Measurements from ENCODE around the gene CLCN7. TPM values are rescaled to one million over a fixed set of nuclear protein-coding genes. Genes with fewer than 3 reads are reported as not detected.

The CLCN7 gene
- total RNA-seq, 1 donor from 2014 or later, result 53.9 TPM

DNA sequence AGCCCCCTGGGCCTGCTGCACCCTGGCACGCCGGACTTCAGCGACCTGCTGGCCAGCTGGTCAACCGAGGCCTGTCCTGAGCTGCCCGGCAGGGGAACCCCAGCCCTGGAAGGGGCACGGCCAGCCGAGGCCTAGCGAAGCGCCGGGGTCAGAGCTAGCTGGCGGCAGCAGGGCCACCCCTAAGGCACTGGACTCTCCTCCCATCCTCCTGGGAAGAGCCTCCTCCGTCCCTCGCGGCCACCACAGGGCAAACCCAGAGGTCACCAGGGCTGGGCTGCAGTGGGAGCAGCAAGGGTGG is 41.6 kb downstream of the CLCN7 start:
- intact Hi-C loops (cut with micrococcal nuclease), result no loop called here

DNA sequence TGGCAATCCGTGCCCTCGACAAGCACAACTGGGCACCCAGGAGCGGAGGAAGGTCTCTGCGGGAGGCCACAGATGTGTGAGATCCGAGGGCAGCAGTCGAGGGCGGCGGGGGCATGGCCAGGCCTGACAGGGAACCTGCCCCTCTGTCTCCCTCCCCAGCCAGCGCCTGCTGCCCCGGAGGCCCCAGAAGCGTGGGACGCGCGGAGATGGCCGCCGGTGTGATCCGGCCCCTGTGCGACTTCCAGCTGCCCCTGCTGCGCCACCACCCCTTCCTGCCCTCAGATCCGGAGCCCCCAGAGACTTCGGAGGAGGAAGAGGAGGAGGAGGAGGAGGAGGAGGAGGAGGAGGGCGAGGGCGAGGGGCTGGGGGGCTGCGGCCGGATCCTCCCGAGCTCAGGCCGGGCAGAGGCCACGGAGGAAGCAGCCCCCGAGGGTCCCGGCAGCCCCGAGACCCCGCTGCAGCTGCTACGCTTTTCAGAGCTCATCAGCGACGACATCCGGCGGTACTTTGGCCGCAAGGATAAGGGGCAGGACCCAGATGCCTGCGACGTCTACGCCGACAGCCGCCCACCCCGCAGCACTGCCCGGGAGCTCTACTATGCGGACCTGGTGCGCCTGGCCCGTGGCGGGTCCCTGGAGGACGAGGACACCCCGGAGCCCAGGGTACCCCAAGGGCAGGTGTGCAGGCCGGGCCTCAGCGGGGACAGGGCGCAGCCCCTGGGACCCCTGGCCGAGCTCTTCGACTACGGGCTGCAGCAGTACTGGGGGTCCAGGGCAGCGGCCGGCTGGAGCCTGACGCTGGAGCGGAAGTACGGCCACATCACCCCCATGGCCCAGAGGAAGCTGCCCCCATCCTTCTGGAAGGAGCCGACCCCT is 42.2 kb downstream of the CLCN7 start:
- intact Hi-C loops (cut with micrococcal nuclease), result no loop called here

GRCh38 chr16:1431497-1432270 is 43.1 kb downstream of the CLCN7 start:
- intact Hi-C loops (cut with micrococcal nuclease), result no loop called here

DNA sequence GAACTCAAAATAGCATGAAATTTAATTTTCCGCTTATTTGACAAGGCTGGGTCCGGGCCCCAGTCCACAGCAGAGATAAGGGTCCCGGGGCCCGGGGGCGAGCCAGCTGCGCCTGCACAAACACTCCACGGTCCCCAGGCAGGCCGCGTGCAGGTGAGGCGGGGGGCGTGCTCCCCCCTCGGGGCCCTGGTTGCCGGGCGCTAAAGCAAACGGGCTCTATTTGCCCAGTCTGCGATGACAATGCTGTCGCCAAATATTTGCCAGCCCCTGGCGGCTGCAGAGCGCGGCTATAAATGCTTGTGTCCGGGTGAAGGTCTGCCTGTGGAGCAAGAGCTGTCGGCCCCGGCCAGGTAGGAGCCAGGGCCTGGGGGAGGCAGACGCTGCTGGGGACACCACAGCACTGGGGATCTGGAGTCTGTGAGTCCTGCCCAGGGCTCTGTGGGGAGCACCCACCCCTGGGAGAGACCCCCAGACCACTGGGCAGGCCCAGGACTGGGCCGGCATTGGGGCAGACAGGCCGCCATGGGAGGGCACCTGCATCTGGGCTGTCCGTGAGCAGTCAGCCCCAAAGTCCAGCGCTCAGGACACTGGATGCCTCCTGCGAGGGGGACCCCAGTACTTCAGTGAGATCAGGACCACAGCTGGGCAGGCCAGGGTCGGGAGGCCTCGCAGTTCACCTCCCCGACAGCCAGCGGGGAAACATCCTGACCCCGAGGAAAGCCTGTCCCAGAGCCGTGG is 43.9 kb downstream of the CLCN7 start, which contains the start of gene PERCC1:
Gene PERCC1, plus strand, starts transcription at position 320 of the 738 bp plus-strand sequence. CDS start 1,516 bp downstream, outside the sequence.
- intact Hi-C loops (cut with micrococcal nuclease), result no loop called here

GRCh38 chr16:1430214-1430758 is 44.5 kb downstream of the CLCN7 start:
- intact Hi-C loops (cut with micrococcal nuclease), result no loop called here

- intact Hi-C loops (cut with micrococcal nuclease), result no loop called here
Measured at GRCh38 chr16:1429631-1430030, 45.2 kb downstream of the CLCN7 start.

DNA sequence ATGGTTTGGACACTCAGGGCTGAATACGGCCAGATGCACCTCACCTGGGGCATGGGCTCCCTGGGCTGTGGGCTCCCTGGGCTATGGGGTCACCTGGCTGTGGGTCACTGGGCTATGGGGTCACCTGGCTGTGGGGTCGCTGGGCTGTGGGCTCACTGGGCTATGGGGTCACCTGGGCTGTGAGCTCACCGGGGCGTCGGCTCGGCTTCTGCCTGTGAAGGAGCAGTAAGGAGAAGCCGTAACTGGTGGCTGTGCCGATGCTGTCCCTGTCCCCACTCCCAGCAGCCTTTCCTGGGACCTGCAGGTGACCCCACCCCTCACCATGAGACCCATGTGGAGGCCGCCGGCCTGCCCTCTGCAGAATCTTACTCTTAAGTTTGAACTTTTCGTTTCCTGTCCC is 45.8 kb downstream of the CLCN7 start:
- intact Hi-C loops (cut with micrococcal nuclease), result no loop called here

- intact Hi-C loops (cut with micrococcal nuclease), result no loop called here
Measured at GRCh38 chr16:1428511-1428910, 46.3 kb downstream of the CLCN7 start.

GRCh38 chr16:1427473-1428461 is 47.1 kb downstream of the CLCN7 start:
- intact Hi-C loops (cut with micrococcal nuclease), result no loop called here

- intact Hi-C loops (cut with micrococcal nuclease), result no loop called here
Measured at GRCh38 chr16:1426734-1427471, 47.9 kb downstream of the CLCN7 start.

DNA sequence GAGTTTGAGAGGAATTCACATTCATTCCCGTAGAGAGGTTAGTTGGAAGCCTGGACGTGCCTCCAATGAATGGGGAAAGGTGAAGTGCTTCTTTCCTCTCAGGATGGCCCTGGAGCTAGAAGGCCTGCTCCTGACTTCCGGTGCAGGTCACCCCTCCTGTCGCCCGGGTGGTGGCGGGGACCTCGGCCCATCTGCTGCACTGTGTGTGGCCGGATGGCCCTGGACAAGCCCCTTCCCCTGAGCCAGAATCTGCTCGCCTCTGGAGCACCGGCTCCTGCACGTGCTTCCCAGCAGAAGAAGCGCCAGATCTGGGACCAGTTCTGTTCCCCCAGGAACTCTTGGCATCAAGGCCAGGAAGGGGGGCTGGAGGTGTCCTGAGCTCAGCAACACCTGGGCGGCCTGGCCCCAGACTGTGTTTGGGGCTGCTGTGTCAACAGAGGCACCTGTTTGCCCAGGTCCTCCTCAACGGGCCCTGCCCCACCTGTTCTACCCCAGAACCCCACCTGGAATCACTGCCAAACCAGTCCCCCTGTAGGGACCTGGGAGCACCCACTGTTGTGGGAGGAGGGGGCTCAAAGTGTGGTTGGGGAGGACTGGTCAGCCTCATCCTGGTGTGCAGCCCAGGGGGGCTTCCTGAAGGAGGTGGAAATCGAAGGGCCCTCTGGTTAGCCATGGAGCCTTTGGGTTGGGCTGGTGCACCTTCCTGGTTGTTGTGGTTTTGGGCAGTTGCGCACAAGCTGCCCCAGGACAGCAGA is 49.0 kb downstream of the CLCN7 start:
- intact Hi-C loops (cut with micrococcal nuclease), result no loop called here

GRCh38 chr16:1424028-1424427 is 50.8 kb downstream of the CLCN7 start:
- intact Hi-C loops (cut with micrococcal nuclease), result loop anchor here (5.0 kb wide), 2 partner anchors 68 to 113 kb away; partner anchors contain the start of gene TELO2

DNA sequence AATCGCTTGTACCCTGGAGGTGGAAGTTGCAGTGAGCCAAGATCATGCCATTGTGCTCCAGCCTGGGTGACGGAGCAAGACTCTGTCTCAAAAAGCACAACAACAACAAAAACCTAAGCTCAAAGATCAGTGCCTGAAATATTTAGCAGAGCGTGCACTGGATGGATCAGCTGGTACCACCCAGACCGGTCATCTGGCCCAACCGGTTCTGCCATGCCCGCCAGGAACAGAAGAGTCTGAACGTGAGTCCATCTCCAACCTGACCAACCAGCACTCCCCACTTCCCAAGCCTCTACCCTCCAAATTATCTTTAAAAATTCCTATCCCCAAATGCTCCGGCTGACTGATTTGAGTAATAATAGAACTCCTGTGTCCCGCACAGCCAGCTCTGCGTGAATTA is 52.8 kb downstream of the CLCN7 start:
- intact Hi-C loops (cut with micrococcal nuclease), result loop anchor here (5.0 kb wide), 2 partner anchors 70 to 115 kb away; partner anchors contain the start of gene TELO2

GRCh38 chr16:1420111-1420539 is 54.7 kb downstream of the CLCN7 start:
- intact Hi-C loops (cut with micrococcal nuclease), result loop anchor here (1.0 to 5.0 kb wide), 6 partner anchors 55 to 362 kb away; partner anchors contain the start of genes CLCN7, CRAMP1, EME2 and IFT140

GRCh38 chr16:1416521-1416941 is 58.3 kb downstream of the CLCN7 start:
- intact Hi-C loops (cut with micrococcal nuclease), result no loop called here

GRCh38 chr16:1414532-1415260 is 60.1 kb downstream of the CLCN7 start, which contains the start of gene UNKL:
TSS of gene UNKL (minus strand) at chr16:1414704. CDS start at chr16:1414691, 13 bp downstream.
- intact Hi-C loops (cut with micrococcal nuclease), result loop anchor here (2.0 to 5.0 kb wide), 2 partner anchors 36 to 62 kb away; partner anchors contain the start of genes GNPTG and TSR3

Data from T-helper 2 cell treated with Interferon-gamma antibody and Interleukin-4, amounts not matched to agents 100 ng/mL and 5 ng/mL, for 36 hours (primary cell).